Liver (tissue), 3 donors: ENCODE data around the gene CYP2E1.

Source experiments
- ATF3 ChIP-seq: IDR thresholded peaks from 2 replicates; pipeline ENCODE4 v1.6.1; 2016; ENCODE audit warnings: antibody characterized with exemption
- JUND ChIP-seq, 2 donors: IDR thresholded peaks; 2 replicates each; pipeline ENCODE4 v1.6.1; 2016; ENCODE audit warnings: antibody characterized with exemption in 2 of 2
- NR2F2 ChIP-seq: IDR thresholded peaks from 2 replicates; pipeline ENCODE4 v1.6.1; 2016; ENCODE audit warnings: antibody characterized with exemption
- REST ChIP-seq: IDR thresholded peaks from 2 replicates; pipeline ENCODE4 v1.6.1; 2016; ENCODE audit warnings: antibody characterized with exemption, mild to moderate bottlenecking
- RXRA ChIP-seq, 2 donors: IDR thresholded peaks; 2 replicates each; pipeline ENCODE4 v1.6.1; 2017 to 2018; ENCODE audit warnings: antibody characterized with exemption in 2 of 2, mild to moderate bottlenecking in 1 of 2
- YY1 ChIP-seq: IDR thresholded peaks from 2 replicates; pipeline ENCODE4 v1.6.1; 2016; ENCODE audit warnings: antibody characterized with exemption, mild to moderate bottlenecking
- TF ChIP-seq, protein P1 (sequence below): fragments of 150-350 bp; IDR thresholded peaks from 2 replicates; pipeline ENCODE4 v1.5.1; 2017; ENCODE audit warnings: improper control_type of control experiment, low read depth, low read length; ENCODE audit not compliant: missing input control
- TF ChIP-seq, protein P2 (sequence below): IDR thresholded peaks from 2 replicates; pipeline ENCODE4 v1.6.1; 2016; ENCODE audit warnings: antibody characterized with exemption
- donor health status: healthy.
- donor health status: healthy.

DNA sequence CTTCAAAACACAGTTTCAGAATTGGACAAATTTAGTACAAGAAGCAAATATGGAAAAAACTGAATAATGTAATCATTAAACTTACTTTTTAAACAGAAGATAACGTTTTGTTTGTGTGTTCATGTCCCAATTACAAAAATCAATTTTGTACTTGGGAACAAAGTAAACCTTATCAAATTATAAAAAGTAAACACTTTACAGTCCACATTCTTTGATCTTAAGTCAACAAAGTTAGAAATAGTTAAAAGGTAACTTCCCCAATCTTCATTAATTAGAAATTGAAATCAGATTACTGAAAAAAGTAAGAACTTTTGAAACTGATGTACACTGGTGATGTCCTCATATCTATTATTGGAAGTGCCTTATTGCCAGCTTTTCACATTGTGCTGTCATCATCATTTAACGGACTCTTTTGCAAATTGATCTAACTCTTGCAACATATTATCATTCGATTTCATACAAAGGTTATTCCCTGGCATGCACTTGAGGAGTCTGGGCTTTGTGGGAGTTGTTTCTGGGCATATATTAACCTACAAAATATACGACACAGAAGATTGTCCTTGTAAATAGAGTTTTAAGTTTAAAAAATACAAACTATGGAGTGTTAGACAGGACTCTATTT is 15.1 kb upstream of the CYP2E1 start:
- TF ChIP-seq, protein P1, sequence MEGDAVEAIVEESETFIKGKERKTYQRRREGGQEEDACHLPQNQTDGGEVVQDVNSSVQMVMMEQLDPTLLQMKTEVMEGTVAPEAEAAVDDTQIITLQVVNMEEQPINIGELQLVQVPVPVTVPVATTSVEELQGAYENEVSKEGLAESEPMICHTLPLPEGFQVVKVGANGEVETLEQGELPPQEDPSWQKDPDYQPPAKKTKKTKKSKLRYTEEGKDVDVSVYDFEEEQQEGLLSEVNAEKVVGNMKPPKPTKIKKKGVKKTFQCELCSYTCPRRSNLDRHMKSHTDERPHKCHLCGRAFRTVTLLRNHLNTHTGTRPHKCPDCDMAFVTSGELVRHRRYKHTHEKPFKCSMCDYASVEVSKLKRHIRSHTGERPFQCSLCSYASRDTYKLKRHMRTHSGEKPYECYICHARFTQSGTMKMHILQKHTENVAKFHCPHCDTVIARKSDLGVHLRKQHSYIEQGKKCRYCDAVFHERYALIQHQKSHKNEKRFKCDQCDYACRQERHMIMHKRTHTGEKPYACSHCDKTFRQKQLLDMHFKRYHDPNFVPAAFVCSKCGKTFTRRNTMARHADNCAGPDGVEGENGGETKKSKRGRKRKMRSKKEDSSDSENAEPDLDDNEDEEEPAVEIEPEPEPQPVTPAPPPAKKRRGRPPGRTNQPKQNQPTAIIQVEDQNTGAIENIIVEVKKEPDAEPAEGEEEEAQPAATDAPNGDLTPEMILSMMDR: no peak
- TF ChIP-seq YY1: no peak
- TF ChIP-seq ATF3: peak; percentile 87
- TF ChIP-seq REST: no peak
- no peak for TF ChIP-seq NR2F2
- TF ChIP-seq, protein P2, sequence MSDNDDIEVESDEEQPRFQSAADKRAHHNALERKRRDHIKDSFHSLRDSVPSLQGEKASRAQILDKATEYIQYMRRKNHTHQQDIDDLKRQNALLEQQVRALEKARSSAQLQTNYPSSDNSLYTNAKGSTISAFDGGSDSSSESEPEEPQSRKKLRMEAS: peak; percentile 34
- TF ChIP-seq RXRA (IDR thresholded peaks at IDR 0.05): peak; percentile 59 to 82
- peak; percentile 73 to 85 for TF ChIP-seq JUND (IDR thresholded peaks at IDR 0.05)
